ENCODE data around the gene UGT3A2.

DNA sequence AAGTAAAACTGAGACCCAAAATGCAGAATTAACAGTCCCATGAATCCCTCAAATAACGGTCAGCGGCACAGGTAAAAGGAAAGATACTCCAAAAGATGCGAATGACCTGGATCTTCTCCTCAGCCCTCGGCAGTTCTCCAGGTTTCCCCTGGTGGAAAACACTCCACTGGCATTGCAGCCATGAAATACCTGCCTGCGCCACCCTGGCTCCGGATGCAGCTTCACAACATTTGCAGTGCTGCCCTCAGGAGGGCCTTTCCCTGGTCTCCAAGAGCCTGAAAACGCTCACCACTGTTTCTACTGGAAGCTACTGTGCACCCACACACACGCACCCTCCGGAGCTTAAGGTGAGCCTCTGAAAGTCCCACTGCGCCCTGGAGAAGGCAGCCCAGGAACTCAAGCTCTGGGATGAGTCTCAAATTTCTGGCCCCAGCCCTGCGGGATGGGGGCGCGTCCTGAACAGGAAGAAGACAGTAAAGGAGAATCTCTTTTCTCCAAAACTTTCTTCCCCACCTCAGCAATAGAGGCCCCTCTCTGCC is 612 bp downstream of the UGT3A2 start:
- TF ChIP-seq POLR2A (IDR thresholded peaks at IDR 0.05; ENCODE audit: low read length) (no peak), GATA1 (IDR thresholded peaks at IDR 0.05; ENCODE audit: low read depth, low read length) (no peak)
